ENCODE results near the gene GGTLC2.

DNA sequence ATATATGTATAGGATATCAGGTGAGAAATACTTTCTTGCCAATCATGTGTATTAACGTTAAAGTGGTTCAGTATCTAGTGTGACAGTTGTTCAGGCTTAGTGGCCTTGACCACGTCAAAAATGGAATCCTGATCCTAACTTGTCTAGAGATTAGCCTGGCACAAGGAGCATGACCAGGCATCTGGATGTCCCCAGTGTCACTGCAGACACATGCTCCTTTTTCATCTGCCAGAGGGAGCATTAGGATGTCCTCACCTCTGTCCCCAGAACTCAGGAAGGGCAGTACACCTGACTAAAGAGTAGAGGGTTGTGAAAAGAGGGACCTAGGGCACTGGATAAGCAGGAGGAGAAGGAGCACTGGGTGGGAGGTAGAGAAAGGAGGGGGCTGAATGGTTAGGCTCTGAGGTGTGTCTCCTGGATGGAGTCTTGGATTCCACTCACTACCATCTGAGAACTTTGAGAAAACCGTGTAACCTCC is 40.9 kb upstream of the GGTLC2 start:
- no peak for TF ChIP-seq EP300 (IDR thresholded peaks at IDR 0.05)
- no peak for TF ChIP-seq POLR2A (IDR thresholded peaks at IDR 0.05)
- TF ChIP-seq, protein P1, sequence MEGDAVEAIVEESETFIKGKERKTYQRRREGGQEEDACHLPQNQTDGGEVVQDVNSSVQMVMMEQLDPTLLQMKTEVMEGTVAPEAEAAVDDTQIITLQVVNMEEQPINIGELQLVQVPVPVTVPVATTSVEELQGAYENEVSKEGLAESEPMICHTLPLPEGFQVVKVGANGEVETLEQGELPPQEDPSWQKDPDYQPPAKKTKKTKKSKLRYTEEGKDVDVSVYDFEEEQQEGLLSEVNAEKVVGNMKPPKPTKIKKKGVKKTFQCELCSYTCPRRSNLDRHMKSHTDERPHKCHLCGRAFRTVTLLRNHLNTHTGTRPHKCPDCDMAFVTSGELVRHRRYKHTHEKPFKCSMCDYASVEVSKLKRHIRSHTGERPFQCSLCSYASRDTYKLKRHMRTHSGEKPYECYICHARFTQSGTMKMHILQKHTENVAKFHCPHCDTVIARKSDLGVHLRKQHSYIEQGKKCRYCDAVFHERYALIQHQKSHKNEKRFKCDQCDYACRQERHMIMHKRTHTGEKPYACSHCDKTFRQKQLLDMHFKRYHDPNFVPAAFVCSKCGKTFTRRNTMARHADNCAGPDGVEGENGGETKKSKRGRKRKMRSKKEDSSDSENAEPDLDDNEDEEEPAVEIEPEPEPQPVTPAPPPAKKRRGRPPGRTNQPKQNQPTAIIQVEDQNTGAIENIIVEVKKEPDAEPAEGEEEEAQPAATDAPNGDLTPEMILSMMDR (IDR thresholded peaks at IDR 0.05): no peak
- no peak for TF ChIP-seq POLR2AphosphoS5 (IDR thresholded peaks at IDR 0.05)

Measured in suprapubic skin (tissue), 4 donors.